HepG2 (cell line): Measurements from ENCODE around the gene DNAL4. TPM values are rescaled to one million over a fixed set of nuclear protein-coding genes. Genes with fewer than 3 reads are reported as not detected.
A peak's percentile ranks its signal among the peaks of the same experiment; 100 is the strongest.

ENCODE experiments used
- BCL3 ChIP-seq: sonication (generic); formaldehyde crosslinking; IDR thresholded peaks from 2 replicates; pipeline ENCODE4 v1.5.1; 2020; ENCODE audit warnings: mild to moderate bottlenecking, missing genetic modification reagents, moderate library complexity
- CBFB ChIP-seq: sonication (generic); formaldehyde crosslinking; IDR thresholded peaks from 2 replicates; pipeline ENCODE4 v1.4.0; 2020; ENCODE audit warnings: missing genetic modification reagents
- CEBPB ChIP-seq: IDR thresholded peaks from 2 replicates; pipeline ENCODE4 v1.6.1; 2011; ENCODE audit warnings: low read depth, low read length, improper control_type of control experiment, borderline replicate concordance
- ERF ChIP-seq: IDR thresholded peaks from 2 replicates; pipeline ENCODE4 v1.6.1; 2018; ENCODE audit warnings: missing biosample characterization, missing genetic modification reagents
- FLYWCH1 ChIP-seq: sonication (generic); formaldehyde crosslinking; IDR thresholded peaks from 2 replicates; pipeline ENCODE4 v1.8.1; 2023; ENCODE audit warnings: mild to moderate bottlenecking, missing genetic modification reagents
- KAT2B ChIP-seq: fragments of 150-350 bp; IDR thresholded peaks from 2 replicates; pipeline ENCODE4 v1.6.1; 2014; ENCODE audit warnings: low read depth, low read length, borderline replicate concordance
- MNT ChIP-seq: fragments of 450-650 bp; IDR thresholded peaks from 2 replicates; pipeline ENCODE4 v1.6.1; 2016
- PAX8 ChIP-seq: sonication (generic); formaldehyde crosslinking; IDR thresholded peaks from 2 replicates; pipeline ENCODE4 v1.8.0; 2022; ENCODE audit warnings: mild to moderate bottlenecking, missing genetic modification reagents, borderline replicate concordance
- SAFB2 ChIP-seq: sonication (generic); formaldehyde crosslinking; IDR thresholded peaks from 2 replicates; pipeline ENCODE4 v1.5.1; 2020; ENCODE audit warnings: missing genetic modification reagents, low read depth, mild to moderate bottlenecking, borderline replicate concordance
- STAT6 ChIP-seq: sonication (generic); formaldehyde crosslinking; IDR thresholded peaks from 2 replicates; pipeline ENCODE4 v1.4.0; 2020; ENCODE audit warnings: missing genetic modification reagents, mild to moderate bottlenecking, borderline replicate concordance
- ZNF121 ChIP-seq: sonication (generic); formaldehyde crosslinking; IDR thresholded peaks from 2 replicates; pipeline ENCODE4 v1.5.0; 2020; ENCODE audit warnings: mild to moderate bottlenecking, missing genetic modification reagents
- ZNF274 ChIP-seq: sonication (generic); formaldehyde crosslinking; IDR thresholded peaks from 2 replicates; pipeline ENCODE4 v1.5.1; 2020; ENCODE audit warnings: mild to moderate bottlenecking, missing genetic modification reagents
- ZNF550 ChIP-seq: sonication (generic); formaldehyde crosslinking; IDR thresholded peaks from 2 replicates; pipeline ENCODE4 v1.4.0; 2020; ENCODE audit warnings: mild to moderate bottlenecking, missing genetic modification reagents, borderline replicate concordance
- ZNF574 ChIP-seq: sonication (generic); formaldehyde crosslinking; IDR thresholded peaks from 2 replicates; pipeline ENCODE4 v1.4.0; 2020; ENCODE audit warnings: missing genetic modification reagents
- ZNF639 ChIP-seq: conservative IDR thresholded peaks from 2 replicates; pipeline ENCODE4 v1.6.1; 2018; ENCODE audit warnings: missing genetic modification reagents
- ZNF768 ChIP-seq: sonication (generic); formaldehyde crosslinking; IDR thresholded peaks from 2 replicates; pipeline ENCODE4 v1.4.0; 2020; ENCODE audit warnings: missing genetic modification reagents
- ZNF780A ChIP-seq: sonication (generic); formaldehyde crosslinking; IDR thresholded peaks from 2 replicates; pipeline ENCODE4 v1.8.0; 2022; ENCODE audit warnings: mild to moderate bottlenecking, missing genetic modification reagents, moderate library complexity
- ZSCAN25 ChIP-seq: sonication (generic); formaldehyde crosslinking; IDR thresholded peaks from 2 replicates; pipeline ENCODE4 v1.8.0; 2022; ENCODE audit warnings: mild to moderate bottlenecking, missing genetic modification reagents
- polyA plus RNA-seq, 8 experiments: library from polyadenylated mRNA; depleted of rRNA in 3 of 8; stranded (reverse) in 7 of 8; unstranded in 1 of 8; fragments of >200 nt; fragmentation: Illumina TruSeq in 4 of 8; extraction: Trizol in 4 of 8; gene quantifications; 2 replicates each; pipeline versions ENCODE4 v1.2.1 to v1.2.3, GENCODE V29; 2011 to 2016; ENCODE audit warnings: low read depth in 4 of 8, missing spikeins in 1 of 8, mixed read lengths in 1 of 8; ENCODE audit not compliant: insufficient read depth in 1 of 8
- total RNA-seq, 5 experiments: library from RNA; depleted of rRNA; stranded (reverse); fragments of >200 nt; fragmentation: Illumina TruSeq; extraction: Trizol; gene quantifications; 2 replicates each; pipeline ENCODE4 v1.2.3, GENCODE V29; 2016; ENCODE audit warnings: low read depth in 1 of 5
- TF ChIP-seq, protein P1 (sequence below): sonication (generic); formaldehyde crosslinking; IDR thresholded peaks from 2 replicates; pipeline ENCODE4 v1.5.1; 2020; ENCODE audit warnings: missing genetic modification reagents, mild to moderate bottlenecking, borderline replicate concordance

Gene DNAL4
- total and polyA plus RNA-seq, 2 of the 13 experiments (the other 11 are each of a cell fraction or from before 2014, with no cell fraction given): 8.0 to 10.7 TPM

GRCh38 chr22:38824585-38824984 is 30.6 kb upstream of the DNAL4 start (continued):
- TF ChIP-seq MNT (no peak), ERF (CRISPR knock-in tag) (peak; percentile 96), KAT2B (no peak), ZNF639 (CRISPR knock-in tag) (0 out of 2 replicates have a peak, but pooled peaks have one; percentile 50), SAFB2 (CRISPR knock-in tag) (0 out of 2 replicates have a peak, but pooled peaks have one; percentile 45), ZNF780A (0 out of 2 replicates have a peak, but pooled peaks have one; percentile 46), STAT6 (CRISPR knock-in tag) (no peak), ZNF121 (CRISPR knock-in tag) (no peak), ZNF274 (0 out of 2 replicates have a peak, but pooled peaks have one; percentile 48), FLYWCH1 (0 out of 2 replicates have a peak, but pooled peaks have one; percentile 47), CEBPB (no peak), CBFB (CRISPR knock-in tag) (no peak), ZNF550 (CRISPR knock-in tag) (no peak), PAX8 (CRISPR knock-in tag) (no peak), ZSCAN25 (no peak), ZNF768 (CRISPR knock-in tag) (no peak), ZNF574 (CRISPR knock-in tag) (peak; percentile 55; the same call in 1 of the 2 replicates), BCL3 (CRISPR knock-in tag) (0 out of 2 replicates have a peak, but pooled peaks have one; percentile 36)
- TF ChIP-seq, protein P1, sequence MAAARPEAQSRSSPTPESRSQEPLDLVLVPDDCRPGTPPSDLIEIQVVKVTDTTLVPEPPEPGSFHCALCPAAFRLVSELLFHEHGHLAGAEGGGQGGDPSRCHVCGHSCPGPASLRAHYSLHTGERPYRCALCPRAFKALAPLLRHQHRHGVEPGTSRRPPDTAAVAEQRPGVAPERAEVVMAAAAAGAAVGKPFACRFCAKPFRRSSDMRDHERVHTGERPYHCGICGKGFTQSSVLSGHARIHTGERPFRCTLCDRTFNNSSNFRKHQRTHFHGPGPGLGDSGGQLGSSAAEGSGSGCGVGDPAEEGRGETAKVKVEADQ: no peak
